ENCODE results near the gene ATAD5. TPM values are rescaled to one million over a fixed set of nuclear protein-coding genes. Genes with fewer than 3 reads are reported as not detected.
"Not testable (repeated sequence)": the region's sequence is repeated elsewhere in the genome, so short reads cannot be mapped to it uniquely, and the experiment has no call there.

The ATAD5 gene
- total RNA-seq, 2 donors from 2014 or later = 2.0 to 3.1 TPM

GRCh38 chr17:30930495-30930894 is 98.7 kb downstream of the ATAD5 start:
- intact Hi-C loops (cut with DNase I) = no loop called here
- DNase-seq (ENCODE audit: low spot score) = no peak
- H3K27ac ChIP-seq = no peak overlapping the region
- no peaks in the 10 kb centered on the region for H3K4me1 ChIP-seq (replicated peaks)
- no peaks in the 10 kb centered on the region for H3K27me3 ChIP-seq (replicated peaks; ENCODE audit: insufficient read depth)
- no peaks in the 10 kb centered on the region for H3K36me3 ChIP-seq
- WGBS = 91% methylated on average over 3 of the region's 3 CpGs
- no peak overlapping the region for H3K4me3 ChIP-seq
- no peaks in the 10 kb centered on the region for H3K9me3 ChIP-seq
- no peak for TF ChIP-seq CTCF (IDR thresholded peaks at IDR 0.05)
- TF ChIP-seq POLR2A (IDR thresholded peaks at IDR 0.05) = no peak
- no peak for TF ChIP-seq POLR2AphosphoS5 (IDR thresholded peaks at IDR 0.05)

GRCh38 chr17:30931582-30931981 is 99.8 kb downstream of the ATAD5 start:
- H3K4me3 ChIP-seq; H3K27me3 ChIP-seq (replicated peaks; ENCODE audit: insufficient read depth); H3K9me3 ChIP-seq; H3K27ac ChIP-seq; DNase-seq (ENCODE audit: low spot score); H3K4me1 ChIP-seq (replicated peaks); H3K36me3 ChIP-seq; intact Hi-C loops (cut with DNase I): not testable (repeated sequence)
- WGBS = 81% methylated on average over 8 of the region's 8 CpGs

GRCh38 chr17:30933966-30934365 is 102.2 kb downstream of the ATAD5 start:
- Histone ChIP-seq H3K9me3 (no peaks in the 10 kb centered on the region), H3K27me3 (replicated peaks; ENCODE audit: insufficient read depth) (no peaks in the 10 kb centered on the region), H3K4me3 (no peak overlapping the region), H3K36me3 (no peaks in the 10 kb centered on the region), H3K4me1 (replicated peaks) (no peaks in the 10 kb centered on the region), H3K27ac (no peak overlapping the region)
- 78% methylated on average over 5 of the region's 5 CpGs for WGBS
- DNase-seq (ENCODE audit: low spot score) = no peak
- intact Hi-C loops (cut with DNase I) = no loop called here
- no peak for TF ChIP-seq CTCF (IDR thresholded peaks at IDR 0.05)
- no peak for TF ChIP-seq POLR2A (IDR thresholded peaks at IDR 0.05)
- no peak for TF ChIP-seq POLR2AphosphoS5 (IDR thresholded peaks at IDR 0.05)

GRCh38 chr17:30939051-30939689 is 107.4 kb downstream of the ATAD5 start:
- no peaks in the 10 kb centered on the region for H3K4me1 ChIP-seq (replicated peaks)
- DNase-seq (ENCODE audit: low spot score) = no peak
- no peak overlapping the region for H3K4me3 ChIP-seq
- H3K9me3 ChIP-seq = no peaks in the 10 kb centered on the region
- H3K27me3 ChIP-seq (replicated peaks; ENCODE audit: insufficient read depth) = no peaks in the 10 kb centered on the region
- intact Hi-C loops (cut with DNase I) = no loop called here
- WGBS = 88% methylated on average over 13 of the region's 13 CpGs
- H3K27ac ChIP-seq = no peak overlapping the region
- TF ChIP-seq POLR2AphosphoS5 (IDR thresholded peaks at IDR 0.05) (no peak), CTCF (IDR thresholded peaks at IDR 0.05) (no peak), POLR2A (IDR thresholded peaks at IDR 0.05) (no peak)
- H3K36me3 ChIP-seq = no peaks in the 10 kb centered on the region

GRCh38 chr17:30942308-30943079 is 110.7 kb downstream of the ATAD5 start:
- intact Hi-C loops (cut with DNase I) = no loop called here
- 64% methylated on average over 4 of the region's 4 CpGs for WGBS
- H3K27me3 ChIP-seq (replicated peaks; ENCODE audit: insufficient read depth) = no peaks in the 10 kb centered on the region
- H3K27ac ChIP-seq = no peak overlapping the region
- no peak overlapping the region for H3K4me3 ChIP-seq
- no peaks in the 10 kb centered on the region for H3K4me1 ChIP-seq (replicated peaks)
- no peaks in the 10 kb centered on the region for H3K9me3 ChIP-seq
- DNase-seq (ENCODE audit: low spot score) = no peak
- no peak for TF ChIP-seq CTCF (IDR thresholded peaks at IDR 0.05)
- TF ChIP-seq POLR2AphosphoS5 (IDR thresholded peaks at IDR 0.05) = no peak
- no peak for TF ChIP-seq POLR2A (IDR thresholded peaks at IDR 0.05)
- H3K36me3 ChIP-seq = no peaks in the 10 kb centered on the region

Small RNAs within 50 kb of the gene (small RNA-seq; reads per million reads assigned to genes)
- 0 reads per million in 2 donors for gene RNU6-298P

Other genes starting within 250 kb of the ATAD5 start
- 10 to 100 TPM in 1 of 2 donors, 1 to 10 TPM in 1; 8.0 to 14.8 TPM for gene CRLF3, start 7.3 kb upstream of the ATAD5 start, total RNA-seq
- 1 to 10 TPM; 4.4 to 8.6 TPM for gene TEFM, start 74.3 kb downstream of the ATAD5 start, total RNA-seq
- gene ADAP2, start 90.0 kb downstream of the ATAD5 start, total RNA-seq = 10 to 100 TPM in 1 of 2 donors, 1 to 10 TPM in 1; 5.8 to 12.3 TPM
- gene RNF135, start 139.1 kb downstream of the ATAD5 start, total RNA-seq = 10 to 100 TPM; 32.1 to 39.3 TPM

Measured in prostate gland (tissue), 2 donors.